ENCODE results near the gene PSTPIP2. TPM values are rescaled to one million over a fixed set of nuclear protein-coding genes. Genes with fewer than 3 reads are reported as not detected.

Gene PSTPIP2
- total RNA-seq, 1 experiment from 2014 or later, result 3.3 TPM

DNA sequence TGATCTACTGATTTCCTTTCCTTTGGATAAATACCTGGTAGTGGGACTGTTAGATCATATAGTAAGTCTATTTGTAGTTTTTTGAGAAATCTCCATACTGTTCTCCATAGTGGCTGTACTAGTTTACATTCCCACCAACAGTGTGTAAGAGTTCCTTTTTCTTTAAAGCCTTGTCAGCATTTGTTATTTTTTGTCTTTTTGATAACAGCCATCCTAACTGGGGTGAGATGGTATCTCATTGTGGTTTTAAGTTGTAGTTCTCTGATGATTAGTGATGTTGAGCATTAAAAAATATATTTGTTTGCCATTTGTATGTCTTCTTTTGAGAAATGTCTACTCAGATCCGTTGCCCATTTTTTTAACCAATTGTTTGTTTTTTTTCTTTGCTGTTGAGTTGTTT lies 71.0 kb downstream of the PSTPIP2 start:
- H2BK20ac ChIP-seq (ENCODE audit: low read depth, low read length, poor library complexity, severe bottlenecking), result no peak overlapping the region
- no peak overlapping the region for H3K18ac ChIP-seq (ENCODE audit: insufficient read length, low read depth, low read length)
- no peaks in the 10 kb centered on the region; the same call in 1 of the 2 replicates for H3K4me1 ChIP-seq (ENCODE audit: insufficient read depth, low read length)
- no peaks in the 10 kb centered on the region for H3K79me1 ChIP-seq (ENCODE audit: insufficient read depth, low read depth, low read length, poor library complexity, severe bottlenecking)
- H3K56ac ChIP-seq (ENCODE audit: insufficient read length, low read depth, low read length), result no peak overlapping the region
- no peak overlapping the region for H3K4me3 Mint-ChIP-seq
- H3K9me3 Mint-ChIP-seq, result peaks cover 10 to 14% of the 10 kb centered on the region in 2 experiments; a peak in 4 of 5 replicates
- no peak overlapping the region for H3K9ac ChIP-seq (ENCODE audit: extremely low read depth, insufficient read length, low read length)
- H3K9me3 ChIP-seq (ENCODE audit: control insufficient read depth, low read depth, low read length), result no peaks in the 10 kb centered on the region
- H3K4ac ChIP-seq (ENCODE audit: low read depth, low read length), result no peak overlapping the region
- TF ChIP-seq, protein P1, sequence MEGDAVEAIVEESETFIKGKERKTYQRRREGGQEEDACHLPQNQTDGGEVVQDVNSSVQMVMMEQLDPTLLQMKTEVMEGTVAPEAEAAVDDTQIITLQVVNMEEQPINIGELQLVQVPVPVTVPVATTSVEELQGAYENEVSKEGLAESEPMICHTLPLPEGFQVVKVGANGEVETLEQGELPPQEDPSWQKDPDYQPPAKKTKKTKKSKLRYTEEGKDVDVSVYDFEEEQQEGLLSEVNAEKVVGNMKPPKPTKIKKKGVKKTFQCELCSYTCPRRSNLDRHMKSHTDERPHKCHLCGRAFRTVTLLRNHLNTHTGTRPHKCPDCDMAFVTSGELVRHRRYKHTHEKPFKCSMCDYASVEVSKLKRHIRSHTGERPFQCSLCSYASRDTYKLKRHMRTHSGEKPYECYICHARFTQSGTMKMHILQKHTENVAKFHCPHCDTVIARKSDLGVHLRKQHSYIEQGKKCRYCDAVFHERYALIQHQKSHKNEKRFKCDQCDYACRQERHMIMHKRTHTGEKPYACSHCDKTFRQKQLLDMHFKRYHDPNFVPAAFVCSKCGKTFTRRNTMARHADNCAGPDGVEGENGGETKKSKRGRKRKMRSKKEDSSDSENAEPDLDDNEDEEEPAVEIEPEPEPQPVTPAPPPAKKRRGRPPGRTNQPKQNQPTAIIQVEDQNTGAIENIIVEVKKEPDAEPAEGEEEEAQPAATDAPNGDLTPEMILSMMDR (conservative IDR thresholded peaks at IDR 0.05), result no peak
- peaks cover 0 to 3% (median 0%) of the 10 kb centered on the region in 3 experiments; a peak in 1 of 7 replicates for H3K36me3 Mint-ChIP-seq (ENCODE audit: insufficient read depth in 1 of 3, low read depth in 3 of 3)
- H3K27me3 Mint-ChIP-seq (ENCODE audit: low read depth), result no peaks in the 10 kb centered on the region
- no peak overlapping the region for H3K4me2 ChIP-seq (ENCODE audit: insufficient read depth, insufficient read length, low read length)
- H3K27ac Mint-ChIP-seq, result no peak overlapping the region
- no peaks in the 10 kb centered on the region for H4K20me1 ChIP-seq (ENCODE audit: control insufficient read depth, insufficient read depth, insufficient read length)
- no peak overlapping the region for H4K8ac ChIP-seq (replicated peaks; ENCODE audit: insufficient read length, low read depth, low read length)
- H3K23me2 ChIP-seq (ENCODE audit: insufficient read length, low read depth, low read length, poor library complexity, severe bottlenecking), result no peaks in the 10 kb centered on the region
- no CpG with 5 or more reads among the region's 1 CpG for WGBS (ENCODE audit: extremely low coverage, insufficient read length, low lambda C conversion rate)
- H3K27ac ChIP-seq (ENCODE audit: insufficient read length, low read depth, low read length), result no peak overlapping the region
- no peak overlapping the region for H3T11ph ChIP-seq (ENCODE audit: low read length)
- H2BK120ac ChIP-seq (ENCODE audit: low read depth, low read length, poor library complexity, severe bottlenecking), result no peak overlapping the region
- H3K4me1 Mint-ChIP-seq, result peaks cover 14% of the 10 kb centered on the region in 2 experiments; a peak in 3 of 4 replicates
- H2AFZ ChIP-seq (ENCODE audit: low read length), result no peak overlapping the region
- H3K27me3 ChIP-seq (ENCODE audit: insufficient read depth, low read length), result no peaks in the 10 kb centered on the region
- no peaks in the 10 kb centered on the region for H3K79me2 ChIP-seq (ENCODE audit: insufficient read depth, low read length)
- H2BK5ac ChIP-seq (ENCODE audit: insufficient read length, low read length), result no peak overlapping the region
- no peak overlapping the region for H2AK5ac ChIP-seq (ENCODE audit: insufficient read length, low read length)
- no peak for DNase-seq
- H3K14ac ChIP-seq (ENCODE audit: insufficient read depth, low read length), result no peak overlapping the region
- H4K5ac ChIP-seq (ENCODE audit: insufficient read length, low read depth, low read length), result no peak overlapping the region
- H2BK12ac ChIP-seq (ENCODE audit: insufficient read length, low read depth, low read length), result no peak overlapping the region
- no peak overlapping the region for H3K23ac ChIP-seq (ENCODE audit: insufficient read length, low read depth, low read length)
- H4K91ac ChIP-seq (ENCODE audit: insufficient read length, low read depth, low read length), result no peak overlapping the region
- H2BK15ac ChIP-seq (ENCODE audit: low read depth, low read length), result no peak overlapping the region
